GM18951 (cell line): ENCODE data around the gene NUDT12.

ENCODE experiments used
- POLR2A ChIP-seq: IDR thresholded peaks from 4 replicates; pipeline ENCODE4 v1.6.1; 2011; ENCODE audit warnings: mild to moderate bottlenecking; ENCODE audit not compliant: insufficient read length, insufficient read depth; ENCODE audit errors: extremely low read depth
- in situ Hi-C: fragments of 300-500 bp; cut with MboI; formaldehyde crosslinking; loops from one replicate; pipeline ENCODE4 v1.12.0; 2022; ENCODE audit warnings: low sequenced_read_pairs, mixed read lengths, inconsistent platforms; ENCODE audit not compliant: unreplicated experiment

NUDT12 gene

GRCh38 chr5:103525361-103525760 lies 37.2 kb downstream of the NUDT12 start:
- no peak for TF ChIP-seq POLR2A
- in situ Hi-C loops = no loop called here

GRCh38 chr5:103523319-103523718 lies 39.3 kb downstream of the NUDT12 start:
- no peak for TF ChIP-seq POLR2A
- in situ Hi-C loops = no loop called here

- in situ Hi-C loops = no loop called here
- no peak for TF ChIP-seq POLR2A
These were observed 40.0 kb downstream of the NUDT12 start for GRCh38 chr5:103522586-103522985.

- in situ Hi-C loops = no loop called here
- TF ChIP-seq POLR2A = no peak
These were observed 43.0 kb downstream of the NUDT12 start for GRCh38 chr5:103519550-103519949.

GRCh38 chr5:103514371-103514770 lies 48.2 kb downstream of the NUDT12 start:
- TF ChIP-seq POLR2A = no peak
- in situ Hi-C loops = no loop called here

GRCh38 chr5:103513701-103514100 lies 48.9 kb downstream of the NUDT12 start:
- in situ Hi-C loops = no loop called here
- no peak for TF ChIP-seq POLR2A

- in situ Hi-C loops = no loop called here
- no peak for TF ChIP-seq POLR2A
These were observed 50.1 kb downstream of the NUDT12 start for GRCh38 chr5:103512500-103512899.

- no peak for TF ChIP-seq POLR2A
- in situ Hi-C loops = no loop called here
These were observed 51.1 kb downstream of the NUDT12 start for GRCh38 chr5:103511554-103511885.

- in situ Hi-C loops = no loop called here
- no peak for TF ChIP-seq POLR2A
These were observed 51.6 kb downstream of the NUDT12 start for GRCh38 chr5:103510851-103511553.

GRCh38 chr5:103505581-103506305 lies 56.8 kb downstream of the NUDT12 start:
- in situ Hi-C loops = no loop called here
- TF ChIP-seq POLR2A = no peak

GRCh38 chr5:103503066-103503465 lies 59.5 kb downstream of the NUDT12 start:
- TF ChIP-seq POLR2A = no peak
- in situ Hi-C loops = no loop called here

- in situ Hi-C loops = no loop called here
- TF ChIP-seq POLR2A = no peak
These were observed 59.9 kb downstream of the NUDT12 start for GRCh38 chr5:103502662-103503061.
